ENCODE measurements around the gene NSD1.

Gene NSD1

DNA sequence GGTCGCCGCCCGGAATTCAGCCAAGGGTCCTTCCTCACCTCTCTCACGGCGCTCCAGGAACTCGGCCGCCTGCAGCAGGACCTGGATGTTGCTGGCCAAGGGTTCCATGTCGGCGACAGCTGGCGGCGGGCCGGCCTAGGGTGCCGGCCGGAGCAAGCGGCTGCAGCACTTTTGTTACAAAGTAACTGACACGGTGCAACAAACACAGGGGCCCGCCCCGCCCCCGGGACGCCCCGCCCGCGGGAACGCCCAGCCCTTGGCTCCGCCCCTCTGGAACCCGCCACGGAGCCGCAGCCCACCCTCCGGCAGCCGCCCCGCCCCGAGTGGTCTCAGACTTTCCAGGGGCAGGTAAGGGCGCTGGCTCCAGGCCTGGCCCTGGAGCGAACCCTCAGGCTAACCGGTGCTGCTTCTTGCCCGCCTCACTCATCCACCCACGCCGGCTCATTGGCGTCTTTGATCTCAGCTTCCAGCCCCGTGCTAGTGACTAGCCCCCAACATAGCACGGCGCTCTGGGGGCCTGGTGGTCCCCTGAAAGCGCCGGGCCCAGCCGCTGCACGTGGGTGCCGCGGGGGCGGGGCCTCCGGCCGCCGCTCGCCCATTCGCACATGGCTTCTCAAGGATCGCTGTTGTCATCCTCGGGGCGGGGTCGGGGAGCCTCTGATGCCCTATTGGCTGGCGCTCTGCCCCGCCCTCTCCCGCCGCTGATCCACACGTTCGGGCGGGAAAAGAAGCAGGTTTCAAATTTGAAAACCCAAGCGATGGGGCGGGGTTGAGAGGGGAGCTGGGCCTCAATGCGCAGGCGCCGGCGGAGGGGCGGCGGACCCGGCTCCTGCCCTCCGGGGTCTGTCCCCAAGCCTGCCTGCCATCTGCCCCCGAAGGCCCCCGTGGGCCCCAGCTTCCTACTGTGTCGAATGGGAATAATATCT lies 178.4 kb downstream of the NSD1 start, which contains the start of gene MXD3:
MXD3 (minus strand) TSS at position 176 of the 926 bp plus-strand sequence; CDS start at position 108, 68 bp downstream.
- peak; percentile 90 to 98 for DNase-seq

GRCh38 chr5:177312649-177313181 lies 179.1 kb downstream of the NSD1 start:
- DNase-seq, result no peak

DNA sequence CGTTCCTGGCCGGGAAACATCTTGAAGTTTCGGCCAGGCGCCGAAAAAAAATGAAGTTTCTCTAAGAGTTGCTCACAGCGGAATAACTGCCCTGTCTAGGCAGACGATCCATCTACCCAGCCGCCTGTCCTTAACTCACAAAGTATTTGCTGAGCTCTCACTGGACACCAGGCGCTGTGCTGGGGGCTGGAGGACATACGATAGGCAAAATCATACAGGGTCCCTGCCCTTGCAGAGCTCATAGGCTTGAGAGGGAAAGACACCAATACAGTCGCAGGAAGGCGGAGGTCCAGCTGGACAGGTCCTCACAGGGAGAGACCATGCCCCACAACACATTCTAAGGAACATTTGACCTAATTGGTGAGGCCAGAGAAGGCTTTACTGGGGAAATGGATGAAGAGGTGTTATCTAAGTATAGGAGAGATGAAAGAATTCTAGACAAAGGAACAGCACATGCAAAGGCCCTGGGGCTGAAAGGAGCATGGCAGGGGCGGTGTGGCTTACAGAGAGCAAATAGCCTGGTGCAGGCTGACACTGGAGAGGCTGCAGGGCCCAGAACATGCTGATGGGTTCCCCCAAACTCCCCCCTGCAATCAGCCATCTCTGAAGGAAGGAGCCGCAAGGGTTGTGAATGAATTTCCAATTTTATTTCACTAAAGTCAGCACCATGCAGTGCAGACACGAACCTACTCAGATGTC lies 180.1 kb downstream of the NSD1 start:
- no peak for DNase-seq

GRCh38 chr5:177314376-177315342 lies 181.1 kb downstream of the NSD1 start:
- no peak for DNase-seq

DNA sequence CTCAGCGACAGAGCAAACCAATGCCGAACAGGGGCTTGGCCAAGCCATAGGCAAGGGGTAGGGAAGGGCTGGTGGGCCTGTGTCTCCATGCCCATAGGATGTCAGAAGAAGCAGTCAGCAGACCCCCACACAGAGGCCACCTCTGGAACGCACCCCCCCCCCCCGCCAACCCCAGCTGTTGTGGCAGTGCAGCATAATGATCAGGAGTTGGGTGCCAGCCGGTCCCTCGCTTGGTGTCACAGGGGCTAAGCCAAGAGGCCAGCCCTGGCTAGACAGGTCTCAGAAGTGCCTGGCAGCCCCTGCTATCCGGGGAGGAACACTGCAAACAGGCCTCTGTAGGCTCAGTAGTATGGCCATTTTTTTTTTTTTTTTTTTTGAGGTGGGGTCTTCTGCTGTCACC lies 181.8 kb downstream of the NSD1 start:
- DNase-seq, result no peak

- DNase-seq, result no peak
These were observed 182.4 kb downstream of the NSD1 start for GRCh38 chr5:177316005-177316404.

GRCh38 chr5:177317959-177318377 lies 184.4 kb downstream of the NSD1 start:
- DNase-seq, result peak; percentile 10 to 76

DNA sequence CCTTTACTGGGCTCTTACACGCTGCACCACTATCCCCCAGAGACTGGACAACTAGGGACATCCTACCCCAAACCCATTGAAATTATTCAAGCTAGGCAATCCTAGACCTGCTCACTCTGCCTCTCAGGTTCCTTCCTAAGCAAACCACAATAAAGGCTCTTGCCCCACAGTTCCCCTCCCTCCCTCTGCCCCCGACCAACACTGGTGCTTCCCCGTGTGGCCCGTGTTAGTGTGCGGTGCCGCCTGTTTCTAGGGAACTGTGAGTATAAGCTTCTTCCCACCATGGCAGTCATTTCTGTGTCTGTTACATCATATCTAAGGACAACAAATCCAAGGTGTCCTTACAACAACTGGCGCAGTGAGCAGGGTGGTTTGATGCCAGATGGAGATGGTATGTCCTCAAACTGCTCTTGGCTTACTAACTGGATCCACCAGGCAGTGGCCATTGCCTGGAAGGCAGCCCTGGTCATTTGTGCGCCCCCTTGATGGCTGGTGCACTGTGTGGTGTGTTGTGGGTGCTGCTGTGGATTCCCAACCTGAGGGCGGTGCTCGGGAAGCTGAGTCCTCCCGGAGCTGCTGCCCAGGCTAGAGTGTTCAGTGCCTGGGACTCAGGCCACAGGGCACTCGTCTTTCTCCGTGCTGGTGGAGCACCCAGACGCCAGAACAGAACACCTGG lies 186.5 kb downstream of the NSD1 start:
- DNase-seq, result no peak

GRCh38 chr5:177320879-177321278 lies 187.3 kb downstream of the NSD1 start:
- no peak for DNase-seq

DNA sequence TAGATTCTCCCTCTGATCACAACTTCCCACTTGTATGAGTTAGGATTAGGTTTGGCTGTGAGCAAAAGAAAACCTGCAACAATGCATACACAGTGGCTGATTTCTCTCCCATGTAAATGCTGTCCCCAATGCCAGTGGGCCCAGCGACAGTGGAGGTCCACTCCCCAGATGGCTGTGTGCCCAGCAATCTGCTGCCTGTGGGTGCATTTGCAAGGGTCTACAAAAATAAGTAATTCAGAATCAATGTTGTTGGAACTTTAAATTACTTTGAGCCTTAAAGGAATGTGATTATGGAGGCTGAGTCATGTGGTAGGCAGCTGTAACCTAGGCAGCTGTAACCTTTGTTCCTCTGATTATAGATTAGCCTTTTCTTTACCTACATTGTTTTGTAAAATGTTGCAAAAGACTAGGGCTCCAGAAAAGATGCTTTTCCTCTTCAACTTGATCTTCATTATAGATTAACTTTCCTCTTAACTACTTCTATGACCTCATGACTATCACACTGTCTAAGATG lies 192.4 kb downstream of the NSD1 start:
- DNase-seq, result no peak

- no peak for DNase-seq
These were observed 194.3 kb downstream of the NSD1 start for GRCh38 chr5:177327539-177328522.

DNA sequence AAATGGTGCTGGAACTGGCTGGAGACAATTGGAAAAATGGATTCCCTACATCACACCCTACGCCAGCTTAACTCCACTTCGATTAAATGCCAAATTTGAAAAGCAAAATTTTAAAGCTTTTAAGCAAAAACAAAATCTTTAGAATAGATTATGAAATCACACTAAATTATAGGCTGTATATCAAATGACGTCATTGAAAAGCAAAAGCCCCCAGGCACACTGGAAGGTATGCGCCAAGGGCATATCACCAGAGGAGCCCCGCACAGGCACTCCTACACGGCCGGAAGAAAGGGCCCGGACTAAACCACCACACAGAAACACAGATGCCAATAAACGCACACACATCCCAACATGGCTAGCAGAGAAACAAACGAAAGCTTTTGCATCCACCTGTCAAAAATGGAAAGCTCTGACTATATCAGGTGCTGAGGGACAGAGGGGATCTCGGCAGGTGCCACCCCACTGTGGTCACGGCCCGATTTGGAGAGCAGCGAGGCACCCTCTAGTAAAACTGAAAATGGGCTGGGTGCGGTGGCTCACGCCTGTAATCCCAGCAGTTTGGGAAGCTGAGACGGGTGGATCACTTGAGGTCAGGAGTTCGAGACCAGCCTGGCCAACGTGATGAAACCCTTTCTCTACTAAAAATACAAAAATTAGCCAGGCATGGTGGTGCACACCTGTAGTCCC lies 195.1 kb downstream of the NSD1 start:
- no peak for DNase-seq

- DNase-seq, result no peak
These were observed 196.3 kb downstream of the NSD1 start for GRCh38 chr5:177329883-177330282.

DNA sequence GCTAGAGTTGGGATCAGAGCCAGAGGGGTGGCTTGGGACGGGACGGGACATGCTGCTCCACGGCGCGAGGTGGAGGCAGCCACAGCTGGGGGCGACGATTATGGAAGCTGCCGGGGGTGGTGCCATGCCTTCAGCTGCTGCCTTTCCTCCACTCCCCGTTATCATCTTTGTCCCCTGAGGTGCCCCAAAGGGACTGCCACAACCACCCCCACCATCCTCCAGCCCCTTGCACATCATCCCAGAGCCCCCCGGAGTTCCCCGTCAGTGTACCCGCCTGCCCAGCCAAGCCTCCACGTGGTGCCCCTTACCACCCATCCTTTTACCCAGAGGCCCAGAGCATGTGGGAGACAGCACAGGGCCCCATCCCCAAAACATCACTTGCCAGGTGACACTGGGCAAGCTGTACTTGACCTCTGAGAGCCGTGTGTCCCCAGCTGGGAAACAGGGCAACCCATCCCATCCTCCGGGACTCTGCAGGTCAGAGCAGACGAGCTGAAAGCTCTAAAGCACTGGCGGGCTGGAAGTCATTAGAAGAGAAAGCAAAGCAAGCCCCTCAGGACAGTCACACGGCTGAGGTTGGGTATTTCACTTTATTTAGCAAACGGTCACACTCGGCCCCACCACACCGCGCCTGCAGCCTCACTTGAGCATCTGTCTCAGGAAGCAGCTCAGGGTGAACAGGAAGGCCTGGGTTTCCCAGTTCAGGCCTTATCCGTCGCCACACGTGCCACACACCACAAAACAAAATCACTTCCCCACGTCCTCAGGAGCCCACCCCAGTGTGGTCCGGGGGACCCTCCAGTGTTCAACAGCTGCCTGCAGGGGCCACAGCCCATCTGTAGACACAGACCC lies 197.6 kb downstream of the NSD1 start:
- DNase-seq, result no peak

DNA sequence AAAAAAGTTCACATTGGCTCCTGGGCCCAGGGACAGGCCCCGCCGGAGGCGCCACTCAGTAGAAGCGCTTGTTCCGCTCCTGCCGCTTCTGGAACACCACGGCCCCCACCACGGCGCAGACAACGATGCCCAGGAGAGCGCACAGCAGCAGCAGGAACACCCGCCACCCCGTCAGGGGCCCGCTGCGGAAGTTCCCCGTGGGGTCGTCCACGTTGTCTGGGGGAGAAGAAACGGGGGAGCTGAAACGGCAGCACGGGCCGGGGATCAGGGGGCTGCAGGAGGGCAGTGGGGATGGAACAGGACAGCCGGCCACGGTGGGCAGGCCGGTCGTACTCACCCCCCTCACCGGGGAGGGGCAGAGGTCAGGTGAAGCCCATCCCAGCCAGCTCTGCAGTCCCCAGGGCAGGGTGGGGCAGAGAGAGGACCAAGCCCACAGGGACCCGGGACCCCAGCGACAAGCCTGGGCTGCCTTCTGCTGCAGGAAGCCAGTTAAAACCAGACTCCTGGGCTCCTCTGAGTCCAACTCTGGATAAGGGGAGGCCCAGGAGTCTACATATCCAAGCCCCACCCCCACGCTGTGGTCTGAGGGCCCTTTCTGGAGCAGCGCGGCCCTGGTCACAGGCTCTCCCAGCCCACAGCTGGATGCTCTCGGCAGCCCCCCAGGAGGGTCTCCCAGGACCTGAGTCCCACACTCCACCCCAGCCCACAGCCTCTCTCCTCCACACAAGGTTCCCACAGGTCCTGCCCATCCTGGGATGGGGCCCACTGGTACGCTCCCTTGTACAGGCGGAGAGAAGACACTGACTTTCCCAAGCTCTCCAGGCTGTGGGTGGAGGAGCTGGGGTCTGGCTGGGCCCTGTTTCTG lies 198.7 kb downstream of the NSD1 start:
- DNase-seq, result no peak

DNA sequence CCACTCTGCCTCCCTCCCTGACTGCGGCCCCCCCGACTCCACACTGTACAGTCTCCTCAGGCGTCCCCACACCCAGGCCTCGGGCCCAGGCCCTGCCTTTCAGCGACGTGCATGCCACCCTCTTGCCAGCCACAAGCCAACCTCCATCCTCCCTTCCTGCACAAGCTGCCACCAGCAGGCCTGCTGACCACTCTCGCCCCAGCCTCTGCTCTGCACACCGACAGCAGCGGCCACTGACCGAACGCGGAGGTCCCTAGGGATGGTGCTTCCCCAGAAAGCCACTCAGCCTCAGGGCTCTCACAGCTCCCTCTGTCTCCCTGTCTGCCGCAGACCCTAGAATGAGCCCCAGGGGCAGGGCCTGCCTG lies 199.3 kb downstream of the NSD1 start:
- DNase-seq, result no peak

DNA sequence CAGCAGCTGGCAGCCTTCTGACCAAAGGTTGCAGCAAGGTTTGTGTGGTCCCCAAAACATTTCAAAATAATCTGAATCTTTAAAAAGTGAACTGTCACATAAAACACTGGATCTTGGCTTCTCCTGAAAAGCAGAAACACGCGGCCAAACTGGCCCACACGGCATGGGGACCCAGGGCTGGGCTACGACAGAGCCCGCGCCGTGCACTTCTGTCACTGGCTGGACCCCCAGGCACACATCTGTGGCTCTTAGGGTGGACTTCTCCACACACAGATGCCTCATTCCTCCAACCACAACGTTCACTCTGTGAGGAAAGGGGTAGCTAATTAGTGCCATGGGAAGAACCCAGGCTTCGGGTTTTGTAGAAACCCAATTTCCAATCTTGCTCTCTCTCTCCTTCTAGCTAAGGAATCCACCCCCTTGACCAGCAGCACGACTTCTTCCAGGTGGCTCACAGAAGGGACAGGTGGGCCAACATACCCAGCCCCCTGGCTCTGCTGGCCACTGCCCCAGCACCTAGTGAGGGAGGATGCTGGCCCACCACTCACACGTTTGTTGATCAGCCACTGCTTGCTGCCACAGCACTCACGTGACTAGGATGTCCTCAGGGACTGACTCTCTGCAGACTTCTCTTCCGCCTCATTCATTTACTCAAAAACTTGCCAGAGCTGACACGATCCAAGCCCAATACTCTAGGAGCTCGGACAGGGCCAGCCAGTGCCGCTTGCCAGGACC lies 200.0 kb downstream of the NSD1 start:
- no peak for DNase-seq
